SH-SY5Y (cell line): ENCODE data around the gene CPT1C.

Source experiments
- GATA2 ChIP-seq: IDR thresholded peaks from 2 replicates; pipeline ENCODE4 v1.6.1; 2011; ENCODE audit warnings: mild to moderate bottlenecking, low read depth, low read length
- GATA3 ChIP-seq: IDR thresholded peaks from 2 replicates; pipeline ENCODE4 v1.6.1; 2011; ENCODE audit warnings: low read depth, mild to moderate bottlenecking, low read length, moderate library complexity

The CPT1C gene

GRCh38 chr19:49727217-49728030 lies 36.5 kb downstream of the CPT1C start:
- TF ChIP-seq GATA2 (no peak), GATA3 (no peak)

- TF ChIP-seq GATA3: no peak
- no peak for TF ChIP-seq GATA2
These were observed 39.2 kb downstream of the CPT1C start for GRCh38 chr19:49730166-49730565.

DNA sequence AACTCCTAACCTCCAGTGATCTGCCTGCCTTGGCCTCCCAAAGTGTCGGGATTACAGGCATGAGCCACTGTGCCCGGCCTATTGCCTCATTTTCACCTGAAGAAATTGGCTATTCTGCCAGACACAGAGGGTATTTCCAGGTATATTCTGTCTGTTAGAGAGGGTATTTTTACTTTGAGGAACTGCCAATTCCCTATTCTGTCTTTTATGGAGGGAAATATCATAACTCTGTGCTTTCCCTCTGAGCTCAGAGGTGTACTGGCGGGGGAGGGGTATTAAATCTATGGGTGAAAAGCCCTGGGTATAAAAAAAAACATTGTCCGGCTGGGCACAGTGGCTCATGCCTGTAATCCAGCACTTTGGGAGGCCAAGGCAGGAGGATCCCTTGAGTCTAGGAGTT lies 47.4 kb downstream of the CPT1C start:
- TF ChIP-seq GATA2: no peak

DNA sequence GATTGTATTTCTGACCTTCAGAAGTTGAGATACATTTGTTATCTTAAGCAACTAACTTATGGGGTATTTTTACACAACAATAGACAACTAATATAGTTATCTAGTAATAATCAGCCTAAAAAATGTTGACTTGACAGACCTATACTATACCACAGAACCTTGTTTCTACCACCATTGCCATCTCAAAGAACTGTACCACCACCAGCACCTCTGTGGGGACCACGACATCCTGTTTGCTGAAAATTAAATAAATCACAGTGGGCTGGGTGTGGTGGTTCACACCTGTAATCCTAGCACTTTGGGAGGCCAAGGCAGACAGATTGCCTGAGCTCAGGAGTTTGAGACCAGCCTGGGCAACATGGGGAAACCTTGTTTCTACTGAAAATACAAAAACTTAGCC lies 48.2 kb downstream of the CPT1C start:
- no peak for TF ChIP-seq GATA2
- no peak for TF ChIP-seq GATA3

DNA sequence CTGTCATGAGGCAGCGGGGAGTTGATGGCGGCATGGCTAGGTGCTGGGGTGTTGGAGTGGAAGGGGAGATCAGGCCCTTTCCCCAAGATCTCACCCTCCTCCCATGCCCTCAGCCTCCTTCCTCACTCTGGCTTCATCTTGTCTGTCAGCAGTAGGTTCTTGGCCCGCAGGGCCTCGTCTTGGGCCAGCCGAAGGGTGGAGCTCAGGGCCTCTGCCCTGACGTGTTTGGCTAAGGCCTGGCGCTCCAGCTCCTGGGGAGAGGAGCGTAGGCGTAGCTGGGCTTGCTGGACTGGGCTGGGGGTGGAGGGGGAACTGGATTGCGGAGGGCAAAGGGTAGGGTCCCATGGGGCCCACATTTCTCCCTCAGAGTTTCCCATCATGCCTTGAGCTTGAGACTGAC lies 49.0 kb downstream of the CPT1C start:
- TF ChIP-seq GATA3 (no peak), GATA2 (no peak)

GRCh38 chr19:49741210-49741844 lies 50.4 kb downstream of the CPT1C start:
- TF ChIP-seq GATA3 (no peak), GATA2 (no peak)

DNA sequence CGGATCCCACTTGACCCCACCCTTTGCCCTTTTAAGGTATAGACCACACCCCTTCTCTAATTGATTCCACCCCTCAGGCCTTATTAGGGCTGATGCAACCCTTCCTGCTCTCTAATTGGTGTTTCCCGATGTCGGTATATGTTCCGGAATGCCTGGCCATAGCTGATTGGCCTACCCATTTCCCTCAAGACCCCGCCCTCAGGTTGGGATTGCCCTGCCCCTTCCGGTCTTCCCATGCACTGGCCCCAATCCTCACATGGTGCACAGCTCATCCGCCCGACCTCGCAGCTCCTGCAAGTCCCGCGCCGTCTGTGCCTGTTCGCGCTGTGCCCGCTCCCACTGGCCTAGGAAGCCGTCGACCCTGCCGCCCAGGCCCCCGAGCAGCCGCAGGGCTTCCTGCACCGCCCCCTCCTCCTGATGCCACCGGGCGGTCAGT lies 54.0 kb downstream of the CPT1C start:
- no peak for TF ChIP-seq GATA3
- no peak for TF ChIP-seq GATA2

- no peak for TF ChIP-seq GATA2
- TF ChIP-seq GATA3: no peak
These were observed 55.5 kb downstream of the CPT1C start for GRCh38 chr19:49746206-49746958.

DNA sequence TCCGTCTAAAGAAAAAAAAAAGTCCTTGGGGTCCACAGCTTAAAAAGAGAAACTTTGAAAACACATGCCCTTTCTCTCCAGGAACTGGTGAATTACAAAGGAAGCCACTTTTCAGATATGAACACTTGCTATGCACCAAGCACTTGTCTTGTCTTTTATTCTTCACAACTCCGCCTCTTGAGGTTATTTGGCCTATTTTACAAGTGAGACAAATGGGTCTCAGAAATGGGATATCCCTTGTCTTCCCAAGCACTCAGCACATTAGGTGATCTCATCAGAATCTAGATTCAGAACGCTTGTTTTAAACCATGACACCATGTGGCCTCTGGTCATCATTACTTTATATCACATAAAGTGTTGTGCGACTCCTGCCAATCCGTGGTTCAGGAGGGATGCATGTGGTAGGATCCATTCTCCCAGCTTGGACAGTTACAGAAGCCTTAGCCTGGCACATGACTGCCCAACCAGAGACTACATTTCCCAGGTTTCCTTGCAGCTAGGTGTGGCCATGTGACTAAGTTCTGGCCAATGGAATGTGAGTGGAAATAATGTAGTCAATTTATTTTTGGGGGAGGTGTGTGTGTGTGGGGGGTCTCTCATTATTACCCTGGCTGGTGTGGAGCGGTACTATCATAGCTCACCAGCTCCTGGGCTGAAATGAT lies 58.3 kb downstream of the CPT1C start:
- TF ChIP-seq GATA3 (no peak), GATA2 (no peak)

GRCh38 chr19:49749771-49750170 lies 58.9 kb downstream of the CPT1C start:
- TF ChIP-seq GATA2: no peak
- TF ChIP-seq GATA3: no peak

DNA sequence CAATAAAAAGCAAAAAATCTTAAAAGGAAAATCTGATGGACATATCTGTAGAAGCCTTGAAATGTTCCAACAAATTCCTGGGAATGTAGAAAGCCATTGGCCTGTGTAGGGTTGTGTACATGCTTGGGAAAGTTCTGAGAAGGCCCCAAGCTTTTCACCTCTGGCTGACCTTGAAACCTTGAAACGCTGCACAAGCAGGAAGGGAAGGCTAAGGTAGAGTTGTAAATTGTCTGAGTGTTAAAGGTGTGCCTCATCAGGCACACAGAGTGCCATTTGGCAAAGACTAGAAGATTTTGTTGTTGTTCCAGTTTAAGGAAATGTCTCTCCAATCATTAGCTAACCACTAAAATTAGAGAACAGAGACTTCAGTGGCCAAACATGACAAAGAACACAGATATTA lies 61.8 kb downstream of the CPT1C start:
- TF ChIP-seq GATA2 (no peak), GATA3 (no peak)

DNA sequence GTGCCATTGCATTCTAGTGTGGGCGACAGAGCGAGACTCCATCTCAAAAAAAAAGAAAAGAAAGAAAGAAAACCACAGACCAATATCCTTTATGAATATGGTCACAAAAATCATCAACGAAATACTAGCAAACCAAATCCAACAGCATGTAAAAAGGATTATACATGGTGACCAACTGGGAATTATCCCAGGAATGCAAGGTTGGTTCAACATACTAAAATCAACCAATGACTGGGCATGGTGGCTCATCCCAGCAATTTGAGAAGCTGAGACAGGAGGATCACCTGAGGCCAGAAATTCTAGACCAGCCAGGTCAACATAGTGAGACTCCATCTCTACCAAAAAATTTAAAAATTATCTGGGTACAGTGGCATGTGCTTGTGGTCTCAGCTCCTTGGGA lies 65.0 kb downstream of the CPT1C start:
- TF ChIP-seq GATA3 (no peak), GATA2 (no peak)

DNA sequence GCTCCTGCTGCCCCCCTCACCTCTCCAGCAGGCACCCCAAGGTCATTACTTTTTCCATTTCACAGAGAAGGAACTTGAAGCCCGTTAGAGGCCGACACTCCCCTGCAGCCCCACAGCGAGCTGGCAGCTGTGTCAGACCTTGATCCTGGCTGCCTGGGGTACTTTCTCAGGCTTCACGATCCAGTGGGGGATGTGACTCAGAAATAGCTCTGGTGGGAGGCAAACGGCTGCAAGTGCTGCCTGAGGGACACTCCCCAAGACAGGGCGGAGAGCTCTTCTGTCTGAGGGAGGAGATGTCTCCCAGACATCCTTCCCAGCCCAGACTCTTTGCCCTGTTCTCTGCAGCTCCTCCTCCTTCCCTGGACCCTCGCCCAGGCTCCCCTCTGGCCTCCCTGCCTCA lies 67.4 kb downstream of the CPT1C start:
- TF ChIP-seq GATA3 (no peak), GATA2 (no peak)

DNA sequence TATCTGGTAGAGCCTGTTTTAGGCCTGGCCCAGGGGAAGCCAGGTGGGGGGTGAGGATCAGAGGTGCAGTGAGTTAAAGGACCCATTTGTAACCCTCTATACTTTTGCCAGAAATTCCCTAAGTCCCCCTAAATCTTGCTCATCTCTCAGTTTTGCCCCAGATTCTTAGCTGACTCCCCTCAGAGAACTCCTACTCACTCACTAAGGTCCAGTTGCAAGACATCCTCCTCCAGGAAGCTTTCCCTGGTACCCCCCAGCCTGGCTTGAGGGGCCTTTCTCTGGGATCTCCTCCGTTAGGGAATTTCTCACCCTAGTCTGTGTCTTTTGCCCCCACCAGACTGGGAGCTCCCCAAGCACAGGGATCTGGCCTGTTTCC lies 70.3 kb downstream of the CPT1C start:
- TF ChIP-seq GATA2 (no peak), GATA3 (no peak)
